Thyroid gland (tissue), 4 donors: Measurements from ENCODE around the gene KIRREL3. TPM values are rescaled to one million over a fixed set of nuclear protein-coding genes. Genes with fewer than 3 reads are reported as not detected.

Source experiments
- DNase-seq, 2 donors: peaks; one replicate each; pipeline ENCODE4 v3.0.0-alpha.2; 2019
- H3K27ac ChIP-seq, 3 donors: fragments of 200-600 bp; sonication (generic); 1 replicate in 2 of 3; 2 replicates in 1 of 3; pipeline ENCODE4 v1.5.1; 2016 to 2019; ENCODE audit warnings: mild to moderate bottlenecking in 1 of 3, moderate library complexity in 1 of 3
- H3K27me3 ChIP-seq: fragments of 200-600 bp; sonication (generic); one replicate; pipeline ENCODE4 v1.5.1; 2019
- H3K36me3 ChIP-seq, 2 donors: fragments of 200-600 bp; sonication (generic); one replicate each; pipeline ENCODE4 v1.5.1; 2016 to 2019
- H3K4me1 ChIP-seq, 2 donors: fragments of 200-600 bp; sonication (generic); one replicate each; pipeline ENCODE4 v1.5.1; 2017 to 2019
- H3K4me3 ChIP-seq, 3 donors: fragments of 200-600 bp; sonication (generic); replicated peaks in 1 of 3; 1 replicate in 2 of 3; 2 replicates in 1 of 3; pipeline ENCODE4 v1.5.1; 2016; ENCODE audit warnings: mild to moderate bottlenecking in 1 of 3
- H3K9me3 ChIP-seq: fragments of 200-600 bp; sonication (generic); one replicate; pipeline ENCODE4 v1.5.1; 2017
- POLR2A ChIP-seq, 2 donors: fragments of 450-650 bp; IDR thresholded peaks; one replicate each; pipeline ENCODE4 v1.6.1; 2017; ENCODE audit warnings: antibody characterized with exemption in 2 of 2, mild to moderate bottlenecking in 2 of 2, moderate library complexity in 1 of 2
- WGBS, 2 donors: methylation state at CpG; one replicate each; pipeline ENCODE4 v1.1.5; 2017; 5-methylcytosine and 5-hydroxymethylcytosine counted together
- intact Hi-C: fragments of 100-400 bp; cut with DNase I; formaldehyde crosslinking; loops from one replicate; pipeline ENCODE4 v1.15.1; 2023
- total RNA-seq, 4 donors: library from RNA; depleted of rRNA; stranded (reverse); fragments of >200 nt; gene quantifications; one replicate each; pipeline ENCODE4 v1.2.3, GENCODE V29; 2016
- TF ChIP-seq, protein P1 (sequence below), 6 experiments: fragments of 200-600 bp in 3 of 6; fragments of 450-650 bp in 3 of 6; sonication (generic) in 3 of 6; IDR thresholded peaks; one replicate each; pipeline ENCODE4 v1.5.1; 2016 to 2019; ENCODE audit warnings: antibody characterized with exemption in 6 of 6, mild to moderate bottlenecking in 2 of 6, inconsistent platforms in 1 of 6, moderate library complexity in 1 of 6

Gene KIRREL3
- total RNA-seq, 4 donors from 2014 or later: 0.78 TPM; not detected in 3

- DNase-seq: peak; percentile 26 to 39
- intact Hi-C loops: no loop called here
- H3K27me3 ChIP-seq: no peaks in the 10 kb centered on the region
- H3K36me3 ChIP-seq: no peaks in the 10 kb centered on the region
- no peak overlapping the region for H3K4me3 ChIP-seq
- H3K27ac ChIP-seq: no peak overlapping the region
- 24 to 35% methylated on average over 2 of the region's 2 CpGs for WGBS, 2 donors
- no peaks in the 10 kb centered on the region for H3K9me3 ChIP-seq
- TF ChIP-seq POLR2A (IDR thresholded peaks at IDR 0.05): no peak
- TF ChIP-seq, protein P1, sequence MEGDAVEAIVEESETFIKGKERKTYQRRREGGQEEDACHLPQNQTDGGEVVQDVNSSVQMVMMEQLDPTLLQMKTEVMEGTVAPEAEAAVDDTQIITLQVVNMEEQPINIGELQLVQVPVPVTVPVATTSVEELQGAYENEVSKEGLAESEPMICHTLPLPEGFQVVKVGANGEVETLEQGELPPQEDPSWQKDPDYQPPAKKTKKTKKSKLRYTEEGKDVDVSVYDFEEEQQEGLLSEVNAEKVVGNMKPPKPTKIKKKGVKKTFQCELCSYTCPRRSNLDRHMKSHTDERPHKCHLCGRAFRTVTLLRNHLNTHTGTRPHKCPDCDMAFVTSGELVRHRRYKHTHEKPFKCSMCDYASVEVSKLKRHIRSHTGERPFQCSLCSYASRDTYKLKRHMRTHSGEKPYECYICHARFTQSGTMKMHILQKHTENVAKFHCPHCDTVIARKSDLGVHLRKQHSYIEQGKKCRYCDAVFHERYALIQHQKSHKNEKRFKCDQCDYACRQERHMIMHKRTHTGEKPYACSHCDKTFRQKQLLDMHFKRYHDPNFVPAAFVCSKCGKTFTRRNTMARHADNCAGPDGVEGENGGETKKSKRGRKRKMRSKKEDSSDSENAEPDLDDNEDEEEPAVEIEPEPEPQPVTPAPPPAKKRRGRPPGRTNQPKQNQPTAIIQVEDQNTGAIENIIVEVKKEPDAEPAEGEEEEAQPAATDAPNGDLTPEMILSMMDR (IDR thresholded peaks at IDR 0.05): no peak
- H3K4me1 ChIP-seq: peaks cover 5 to 15% of the 10 kb centered on the region in 2 donors
These were observed 72.9 kb downstream of the KIRREL3 start for GRCh38 chr11:126927623-126928022.

DNA sequence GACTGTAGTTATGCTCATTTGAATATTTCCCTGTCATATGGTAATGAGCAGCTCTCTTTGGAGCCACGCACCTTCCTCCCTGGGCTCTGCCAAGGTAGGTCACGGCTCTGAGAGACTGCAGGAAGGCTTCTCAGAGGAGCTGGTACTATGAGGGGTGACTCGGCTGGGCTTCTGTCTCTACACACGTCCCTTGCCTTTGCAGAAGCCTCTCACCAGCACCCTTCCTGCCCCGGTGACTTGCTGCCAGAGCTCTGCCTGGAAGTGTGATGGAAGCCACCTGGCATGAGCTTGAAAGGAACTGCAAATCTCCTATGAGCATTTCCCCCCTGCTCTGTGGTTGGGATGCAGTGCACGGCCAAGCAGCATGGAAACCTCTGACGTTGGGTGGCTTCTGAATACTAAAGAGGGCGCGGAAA, 74.2 kb downstream of the KIRREL3 start:
- no peaks in the 10 kb centered on the region for H3K36me3 ChIP-seq
- DNase-seq: no peak
- H3K4me3 ChIP-seq: no peak overlapping the region
- intact Hi-C loops: no loop called here
- H3K27ac ChIP-seq: no peak overlapping the region
- 74 to 78% methylated on average over 9 of the region's 9 CpGs for WGBS, 2 donors
- no peaks in the 10 kb centered on the region for H3K9me3 ChIP-seq
- peaks cover 5 to 15% of the 10 kb centered on the region in 2 donors for H3K4me1 ChIP-seq
- TF ChIP-seq, protein P1 (IDR thresholded peaks at IDR 0.05): no peak
- no peak for TF ChIP-seq POLR2A (IDR thresholded peaks at IDR 0.05)
- H3K27me3 ChIP-seq: no peaks in the 10 kb centered on the region

DNA sequence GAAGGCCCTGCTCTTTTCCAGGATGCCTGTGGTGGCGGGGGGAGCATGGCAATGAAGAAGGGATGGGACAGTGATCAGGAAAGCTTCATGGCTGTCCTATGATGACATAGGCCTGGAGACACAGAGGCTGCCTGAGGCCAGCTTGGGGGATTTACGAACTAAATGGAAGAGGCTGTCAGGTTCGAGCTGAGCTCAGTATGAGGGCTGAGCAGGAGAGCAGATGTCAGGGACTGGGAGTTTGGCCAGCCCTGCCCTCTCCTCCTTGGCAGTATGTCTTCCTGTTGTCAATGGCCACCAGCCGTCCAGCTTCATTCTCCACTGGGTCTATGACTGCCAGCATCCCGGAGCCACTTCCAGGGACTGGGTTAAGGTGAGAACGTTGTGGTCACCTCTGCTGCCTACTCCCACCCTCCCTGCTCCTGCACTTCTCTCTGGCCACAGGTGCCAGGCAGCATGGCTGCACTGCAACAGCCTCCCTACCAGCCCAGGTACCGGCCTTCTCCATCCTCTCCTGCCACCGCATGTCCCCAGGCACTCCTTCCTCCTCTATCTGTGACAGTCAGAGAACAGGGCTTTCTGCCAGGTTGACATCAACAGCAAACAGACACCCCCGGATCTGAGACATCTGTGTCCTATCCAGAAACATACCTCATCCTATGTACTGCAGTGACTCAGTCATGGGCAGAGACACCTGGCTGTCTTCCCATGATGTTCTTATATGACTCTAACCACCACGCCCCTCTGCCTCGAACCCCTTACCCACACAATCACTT, 75.1 kb downstream of the KIRREL3 start:
- no peak for DNase-seq
- intact Hi-C loops: no loop called here
- no peak for TF ChIP-seq POLR2A (IDR thresholded peaks at IDR 0.05)
- TF ChIP-seq, protein P1 (IDR thresholded peaks at IDR 0.05): no peak
- Histone ChIP-seq H3K4me1 (peaks cover 5 to 15% of the 10 kb centered on the region in 2 donors), H3K27me3 (no peaks in the 10 kb centered on the region), H3K4me3 (no peak overlapping the region), H3K27ac (no peak overlapping the region), H3K9me3 (no peaks in the 10 kb centered on the region), H3K36me3 (no peaks in the 10 kb centered on the region)
- 78 to 88% methylated on average over 11 of the region's 11 CpGs for WGBS, 2 donors

- Histone ChIP-seq H3K9me3 (no peaks in the 10 kb centered on the region), H3K27ac (no peak overlapping the region), H3K4me3 (no peak overlapping the region), H3K27me3 (no peaks in the 10 kb centered on the region), H3K4me1 (peaks cover 5 to 13% of the 10 kb centered on the region in 2 donors), H3K36me3 (no peaks in the 10 kb centered on the region)
- 69 to 81% methylated on average over 5 of the region's 5 CpGs for WGBS, 2 donors
- DNase-seq: no peak
- TF ChIP-seq, protein P1 (IDR thresholded peaks at IDR 0.05): no peak
- no peak for TF ChIP-seq POLR2A (IDR thresholded peaks at IDR 0.05)
- intact Hi-C loops: no loop called here
These were observed 76.1 kb downstream of the KIRREL3 start for GRCh38 chr11:126924376-126925040.

GRCh38 chr11:126920833-126921232, 79.7 kb downstream of the KIRREL3 start:
- H3K4me3 ChIP-seq: no peak overlapping the region
- no peak for DNase-seq
- no peaks in the 10 kb centered on the region for H3K27me3 ChIP-seq
- H3K36me3 ChIP-seq: no peaks in the 10 kb centered on the region
- intact Hi-C loops: no loop called here
- 93 to 100% methylated on average over 4 of the region's 4 CpGs for WGBS, 2 donors
- H3K9me3 ChIP-seq: no peaks in the 10 kb centered on the region
- no peak for TF ChIP-seq POLR2A (IDR thresholded peaks at IDR 0.05)
- TF ChIP-seq, protein P1 (IDR thresholded peaks at IDR 0.05): no peak
- no peaks in the 10 kb centered on the region for H3K4me1 ChIP-seq
- H3K27ac ChIP-seq: no peak overlapping the region
